GM19023 (cell line): ENCODE data around the gene STAMBP.
"Not testable (repeated sequence)": the region's sequence is repeated elsewhere in the genome, so short reads cannot be mapped to it uniquely, and the experiment has no call there.

ENCODE experiments used
- ATAC-seq: cut with Tn5 transposase; IDR thresholded peaks from one replicate; pipeline ENCODE4 v1.9.1; 2021; ENCODE audit warnings: mild to moderate bottlenecking, moderate library complexity; ENCODE audit not compliant: unreplicated experiment

Gene STAMBP

GRCh38 chr2:73828818-73829570 lies at the start of gene STAMBP:
Gene STAMBP, plus strand, starts transcription at chr2:73828961. Its CDS starts 1,896 bp downstream, at chr2:73830857.
- peak; percentile 83 for ATAC-seq

GRCh38 chr2:73779467-73780236 lies 49.1 kb upstream of the STAMBP start, which contains the start of gene DUSP11:
Gene DUSP11, minus strand, starts transcription at chr2:73780103. Its CDS starts 129 bp downstream, at chr2:73779974.
- ATAC-seq = peak; percentile 100

DNA sequence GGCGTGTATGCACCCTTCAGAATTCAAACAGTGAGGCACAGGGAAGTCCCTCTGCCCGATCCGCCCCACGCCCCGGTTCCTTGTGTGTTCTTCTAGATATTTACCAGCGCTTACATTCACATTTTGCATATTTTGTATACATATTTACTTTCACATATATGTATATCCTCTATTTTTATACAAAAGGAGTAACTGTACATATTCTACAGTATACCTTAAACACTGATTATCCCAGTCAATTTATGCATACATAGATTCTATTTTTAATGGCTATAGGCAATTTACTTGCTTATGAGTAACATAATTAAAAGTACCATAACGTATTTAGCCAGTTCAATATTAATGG lies 48.6 kb upstream of the STAMBP start:
- no peak for ATAC-seq

DNA sequence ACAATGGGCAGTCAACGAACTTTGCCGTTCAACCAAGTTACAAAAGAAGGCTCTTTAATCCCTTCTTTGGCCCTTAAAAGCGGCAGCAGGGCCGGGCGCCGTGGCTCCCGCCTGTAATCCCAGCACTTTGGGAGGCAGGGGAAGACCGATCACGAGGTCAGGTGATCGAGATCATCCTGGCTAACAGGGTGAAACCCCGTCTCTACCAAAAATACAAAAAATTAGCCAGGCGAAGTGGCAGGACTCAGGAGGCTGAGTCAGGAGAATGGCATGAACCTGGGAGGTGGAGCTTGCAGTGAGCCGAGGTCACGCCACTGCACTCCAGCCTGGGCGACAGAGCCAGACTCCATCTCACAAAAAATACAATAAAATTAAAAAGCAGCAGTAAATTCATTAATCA lies 45.4 kb upstream of the STAMBP start:
- not testable (repeated sequence) for ATAC-seq

GRCh38 chr2:73783883-73784282 lies 44.9 kb upstream of the STAMBP start, which contains the start of gene C2orf78:
Gene C2orf78, plus strand, starts transcription at chr2:73784183. Its CDS starts 127 bp downstream, at chr2:73784310.
- ATAC-seq = not testable (repeated sequence)

DNA sequence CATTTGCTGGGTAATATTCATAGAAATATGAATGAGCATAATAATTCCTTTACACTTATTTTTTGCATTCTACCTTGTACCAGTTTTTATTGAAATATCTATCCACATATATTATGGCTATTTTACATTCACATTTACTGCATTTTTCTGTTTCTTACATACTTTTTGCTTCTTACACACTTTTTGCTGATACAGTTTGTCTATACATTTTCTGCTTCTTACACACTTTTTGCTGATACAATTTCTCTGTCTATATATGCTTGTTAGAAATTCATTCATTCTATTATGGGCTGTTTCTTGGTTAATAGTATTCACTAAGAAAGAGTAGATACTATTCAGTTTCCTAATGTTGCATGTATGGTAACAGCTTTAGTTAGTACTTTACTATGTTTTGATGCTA lies 16.9 kb upstream of the STAMBP start:
- no peak for ATAC-seq

DNA sequence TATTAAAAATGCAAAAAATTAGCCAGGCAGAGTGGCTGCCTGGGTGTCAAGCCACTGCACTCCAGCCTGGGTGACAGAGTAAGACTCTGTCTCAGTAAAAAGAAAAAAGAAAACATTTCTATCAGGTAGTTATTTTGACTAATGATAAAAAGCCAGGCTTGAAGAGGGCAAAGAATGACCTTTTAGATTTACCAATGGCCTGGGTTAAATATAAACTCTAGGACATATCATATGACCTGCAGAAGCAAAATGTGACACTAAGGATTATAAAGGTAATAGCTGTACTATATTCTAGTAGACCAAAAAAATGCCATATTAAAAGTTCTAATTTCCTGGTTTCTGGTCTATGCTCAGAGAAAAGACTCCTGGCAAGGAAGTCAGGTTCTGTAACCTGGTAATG lies 16.1 kb upstream of the STAMBP start:
- ATAC-seq = no peak

DNA sequence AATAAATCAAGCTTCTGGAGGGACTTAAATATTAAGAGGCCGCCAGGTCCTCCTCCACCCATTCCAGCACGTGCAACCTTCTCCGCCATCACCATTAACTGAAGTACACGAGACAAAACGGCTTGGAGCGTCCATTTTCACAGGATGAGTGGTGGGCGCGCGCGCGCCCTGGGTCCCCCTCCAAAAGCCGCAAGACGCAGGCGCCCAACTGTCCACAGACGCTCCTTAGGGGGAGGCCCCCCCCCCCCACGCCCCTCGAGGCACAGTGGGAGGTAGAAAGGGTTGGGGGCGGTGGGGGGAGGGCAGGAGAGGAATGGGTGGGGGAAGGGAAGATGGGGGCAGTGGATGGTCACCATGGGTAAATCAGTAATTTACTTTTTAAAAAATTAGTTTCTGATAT lies 10.5 kb upstream of the STAMBP start:
- no peak for ATAC-seq

DNA sequence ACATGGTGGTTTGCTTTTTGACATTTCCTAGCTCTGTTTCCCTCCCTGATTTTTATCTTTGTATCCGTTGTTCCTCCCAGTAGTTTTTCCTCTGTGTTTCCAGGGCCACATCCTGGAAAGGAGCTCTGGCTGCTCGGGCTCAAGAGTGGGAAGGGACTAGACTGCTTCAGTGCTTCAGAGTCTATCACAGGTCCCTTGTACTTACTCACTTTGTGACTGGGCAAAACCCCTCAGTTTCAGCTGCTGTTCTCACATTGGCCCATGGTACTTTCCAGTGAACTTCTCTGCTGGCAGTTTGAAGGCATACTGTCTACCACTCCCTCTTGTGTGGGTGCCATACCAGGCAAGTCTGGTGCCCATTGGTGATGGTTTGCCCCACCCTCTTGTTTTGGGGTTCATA lies 7.5 kb upstream of the STAMBP start:
- ATAC-seq = peak; percentile 80

DNA sequence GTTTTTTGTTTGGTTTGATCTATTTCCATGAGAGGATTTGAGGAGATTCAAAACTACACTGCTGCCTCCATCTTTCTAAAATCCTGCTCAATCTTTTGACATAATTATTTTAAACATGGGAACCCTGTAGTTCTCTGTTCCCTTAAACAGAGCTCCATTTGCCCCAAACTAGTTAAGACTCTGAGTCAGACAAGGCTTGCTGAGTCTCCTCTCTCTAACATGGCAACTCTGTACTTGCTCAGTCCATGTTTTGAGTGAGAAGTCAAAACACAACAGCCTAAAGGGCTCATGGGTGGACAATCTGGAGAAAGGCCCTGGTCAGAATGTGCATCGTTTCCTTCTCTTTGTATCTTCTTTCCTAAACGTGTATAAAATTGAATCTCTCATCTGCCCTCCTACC lies 7.1 kb upstream of the STAMBP start:
- no peak for ATAC-seq

GRCh38 chr2:73822276-73822675 lies 6.5 kb upstream of the STAMBP start:
- no peak for ATAC-seq

DNA sequence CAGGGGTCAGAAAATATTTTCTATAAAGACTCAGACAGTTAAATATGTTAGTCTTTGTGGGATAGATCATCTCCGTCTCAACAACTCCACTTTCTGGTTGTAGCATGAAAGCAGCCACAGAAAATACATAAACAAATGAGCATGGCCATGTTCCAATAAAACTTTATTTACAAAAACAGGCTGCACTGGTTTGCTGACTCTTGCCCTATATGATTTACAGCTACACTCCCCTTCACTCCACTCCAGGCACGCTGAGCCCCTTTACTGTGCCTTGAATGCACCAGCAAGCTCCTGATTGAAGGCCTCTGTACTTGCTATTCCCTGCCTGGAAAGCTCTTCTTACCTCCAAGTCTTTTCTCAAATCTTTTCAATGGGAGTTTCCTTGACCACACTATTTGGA lies 5.8 kb upstream of the STAMBP start:
- ATAC-seq = no peak

GRCh38 chr2:73823416-73823815 lies 5.3 kb upstream of the STAMBP start:
- ATAC-seq = no peak

DNA sequence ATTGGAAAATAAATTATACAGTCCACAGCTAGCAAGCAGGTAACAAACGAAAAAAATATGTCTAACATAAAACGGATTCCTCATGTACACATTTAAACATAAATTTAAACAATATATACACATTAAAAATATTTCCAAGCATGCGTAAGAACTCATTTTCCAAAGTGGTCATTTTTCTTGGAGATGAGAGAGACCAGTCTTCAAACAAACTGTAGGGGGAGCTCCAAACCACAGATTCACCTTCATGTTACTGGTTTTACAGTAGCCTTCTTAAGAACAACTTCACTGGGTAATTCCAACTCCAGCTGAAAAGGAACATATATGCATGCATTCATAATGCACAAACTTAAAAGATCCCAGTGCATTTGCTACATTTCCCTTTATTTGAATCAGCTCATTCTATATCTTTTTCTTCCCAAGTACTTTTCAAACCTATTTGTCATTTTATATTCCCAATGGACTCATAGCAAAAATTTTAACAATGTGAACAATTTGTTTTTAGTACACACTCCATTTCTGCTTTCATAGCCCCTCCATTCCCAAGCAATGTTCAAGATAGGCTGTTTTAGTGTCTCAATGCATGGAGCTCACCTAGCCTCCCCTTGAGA lies 4.7 kb upstream of the STAMBP start:
- no peak for ATAC-seq

GRCh38 chr2:73825408-73825807 lies 3.4 kb upstream of the STAMBP start:
- no peak for ATAC-seq

GRCh38 chr2:73827018-73827417 lies 1.7 kb upstream of the STAMBP start:
- ATAC-seq = no peak

- ATAC-seq = no peak
Measured at GRCh38 chr2:73827660-73828388, 937 bp upstream of the STAMBP start.

DNA sequence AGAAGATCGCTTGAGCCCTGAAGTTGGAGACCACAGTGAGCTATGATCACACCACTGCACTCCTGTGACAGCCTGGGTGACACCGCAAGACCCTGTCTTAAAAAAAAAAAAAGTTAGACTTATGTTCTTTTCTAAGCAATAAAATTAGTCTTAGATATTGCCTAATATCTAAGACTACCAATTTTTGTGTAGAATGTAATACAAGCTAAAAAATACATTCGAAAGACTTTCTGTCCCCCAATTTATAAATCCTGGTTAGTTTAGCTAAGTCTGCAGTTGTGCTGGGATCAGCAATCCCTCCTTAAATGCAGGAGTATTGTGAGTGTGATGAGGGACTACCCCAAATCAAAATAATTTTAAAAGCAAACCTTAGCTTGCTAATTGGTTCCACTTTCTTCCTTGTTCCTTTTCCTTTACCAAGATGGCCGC lies 358 bp upstream of the STAMBP start:
- ATAC-seq = no peak

DNA sequence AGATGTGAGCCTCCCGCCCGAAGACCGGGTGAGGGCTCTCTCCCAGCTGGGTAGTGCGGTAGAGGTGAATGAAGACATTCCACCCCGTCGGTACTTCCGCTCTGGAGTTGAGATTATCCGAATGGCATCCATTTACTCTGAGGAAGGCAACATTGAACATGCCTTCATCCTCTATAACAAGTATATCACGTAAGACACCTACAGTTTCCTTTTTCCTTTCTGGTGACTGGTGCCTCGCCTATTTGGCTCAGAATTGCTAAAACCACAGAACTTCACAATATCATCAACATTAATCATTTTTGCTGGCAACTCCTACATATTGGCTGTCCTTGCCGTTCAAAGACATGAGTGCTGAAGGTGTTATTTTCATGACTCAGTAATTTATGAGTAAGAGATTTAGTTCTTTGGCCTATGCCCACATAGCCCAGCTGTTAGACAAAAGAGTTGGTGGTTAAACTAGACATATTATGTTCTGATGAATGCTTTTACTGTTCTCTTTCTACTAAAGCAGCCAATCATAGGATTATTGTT lies 2.2 kb downstream of the STAMBP start:
- ATAC-seq = no peak

DNA sequence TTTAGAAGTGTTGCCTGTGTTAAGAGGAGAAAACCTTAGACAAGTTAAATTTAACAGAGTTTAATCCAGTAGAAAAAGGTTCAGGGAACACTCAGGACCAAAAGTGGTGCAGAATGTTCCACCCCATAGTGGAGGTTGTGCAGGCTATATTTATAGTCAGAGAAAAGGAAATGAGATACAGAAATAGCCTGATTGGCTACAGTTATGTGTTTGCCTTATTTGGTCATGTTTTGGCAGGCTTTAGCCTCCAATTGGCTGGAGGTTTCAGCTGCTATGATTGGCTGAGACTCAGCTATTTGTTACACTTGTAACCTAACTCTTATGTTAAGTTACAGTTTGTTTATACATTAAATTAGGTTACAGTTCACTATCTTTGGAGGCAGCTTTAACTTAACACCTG lies 4.2 kb downstream of the STAMBP start:
- no peak for ATAC-seq
